ELR (cell line): ENCODE data around the gene HMGCL.

Experiments
- DNase-seq: peaks from one replicate; pipeline ENCODE4 v3.0.0-alpha.2; 2015; ENCODE audit warnings: low read depth

The HMGCL gene

GRCh38 chr1:23774174-23774880 lies 50.9 kb downstream of the HMGCL start:
- DNase-seq: no peak

- no peak for DNase-seq
Observed at GRCh38 chr1:23772854-23773242, 52.4 kb downstream of the HMGCL start.

GRCh38 chr1:23772049-23772853 lies 53.0 kb downstream of the HMGCL start:
- peak; percentile 82 for DNase-seq

GRCh38 chr1:23768733-23769132 lies 56.5 kb downstream of the HMGCL start:
- no peak for DNase-seq

GRCh38 chr1:23763041-23763577 lies 62.1 kb downstream of the HMGCL start:
- no peak for DNase-seq

GRCh38 chr1:23759277-23759676 lies 66.0 kb downstream of the HMGCL start:
- no peak for DNase-seq

GRCh38 chr1:23757812-23758211 lies 67.4 kb downstream of the HMGCL start:
- no peak for DNase-seq

- peak; percentile 79 for DNase-seq
Observed at GRCh38 chr1:23756676-23757075, 68.6 kb downstream of the HMGCL start.

- DNase-seq: no peak
Observed at GRCh38 chr1:23752909-23753308, 72.3 kb downstream of the HMGCL start.
